OCI-LY7 (cell line): ENCODE results near the gene ARHGEF38. TPM values are rescaled to one million over a fixed set of nuclear protein-coding genes. Genes with fewer than 3 reads are reported as not detected.

Experiments
- BruUV-seq: library from RNA; stranded (reverse); fragments of 400-500 nt; replicated peaks from 2 replicates; lab custom pipeline; 2021; lab: Mats Ljungman, UMichigan
- CTCF ChIA-PET: fragments of 300-600 bp; sonication (Branson Sonifier 250); formaldehyde crosslinking; loops from one replicate; lab custom pipeline; 2022; ENCODE audit warnings: antibody characterized with exemption; ENCODE audit not compliant: unreplicated experiment; lab: Charles Lee
- POLR2A ChIA-PET: fragments of 300-600 bp; sonication (Branson Sonifier 250); formaldehyde crosslinking; loops from one replicate; lab custom pipeline; 2022; ENCODE audit warnings: antibody characterized with exemption; lab: Charles Lee
- DNase-seq: peaks from one replicate; pipeline ENCODE4 v3.0.0-alpha.2; 2015; ENCODE audit warnings: low spot score
- H2AFZ ChIP-seq: fragments of 200-600 bp; sonication (generic), shearing (Covaris generic); 2 replicates; pipeline ENCODE4 v1.6.1; 2014; ENCODE audit warnings: mild to moderate bottlenecking, antibody characterized with exemption, low read length, moderate library complexity
- H3K27ac ChIP-seq: fragments of 200-600 bp; sonication (generic); 2 replicates; pipeline ENCODE4 v1.5.1; 2014; ENCODE audit warnings: mixed run types, low read depth, mild to moderate bottlenecking, moderate library complexity, low read length, inconsistent platforms; ENCODE audit not compliant: poor library complexity, severe bottlenecking
- H3K36me3 ChIP-seq: fragments of 200-600 bp; sonication (generic); 2 replicates; pipeline ENCODE4 v1.6.1; 2014; ENCODE audit warnings: mild to moderate bottlenecking, antibody characterized with exemption, low read length, moderate library complexity, mixed read lengths; ENCODE audit not compliant: insufficient read depth
- H3K4me1 ChIP-seq: fragments of 200-600 bp; sonication (generic); 2 replicates; pipeline ENCODE4 v1.5.1; 2014; ENCODE audit warnings: mild to moderate bottlenecking, low read length; ENCODE audit not compliant: insufficient read depth, poor library complexity, severe bottlenecking
- H3K4me2 ChIP-seq: fragments of 200-600 bp; sonication (generic); 2 replicates; pipeline ENCODE4 v1.6.1; 2014; ENCODE audit warnings: mild to moderate bottlenecking, low read length
- H3K4me3 ChIP-seq: fragments of 200-600 bp; sonication (generic); 2 replicates; pipeline ENCODE4 v1.5.1; 2014; ENCODE audit warnings: mild to moderate bottlenecking, low read depth, low read length; ENCODE audit not compliant: poor library complexity, severe bottlenecking
- H3K79me2 ChIP-seq: fragments of 200-600 bp; sonication (generic); 2 replicates; pipeline ENCODE4 v1.6.1; 2016; ENCODE audit warnings: low read depth, mild to moderate bottlenecking, low read length, moderate library complexity, mixed read lengths; ENCODE audit not compliant: insufficient read depth
- H3K9me2 ChIP-seq: fragments of 200-600 bp; sonication (generic); 2 replicates; pipeline ENCODE4 v1.6.1; 2016; ENCODE audit warnings: mild to moderate bottlenecking, low read length, mixed read lengths; ENCODE audit not compliant: insufficient read depth
- H3K9me3 ChIP-seq: fragments of 200-600 bp; sonication (generic); 2 replicates; pipeline ENCODE4 v1.6.1; 2014; ENCODE audit warnings: mild to moderate bottlenecking, mixed run types, low read length, mixed read lengths
- H4K20me1 ChIP-seq: fragments of 200-600 bp; sonication (generic); 2 replicates; pipeline ENCODE4 v1.6.1; 2014; ENCODE audit warnings: mild to moderate bottlenecking, antibody characterized with exemption, low read length, moderate library complexity, mixed read lengths; ENCODE audit not compliant: insufficient read depth
- EZH2phosphoT487 ChIP-seq: fragments of 200-600 bp; sonication (generic); IDR thresholded peaks from 2 replicates; pipeline ENCODE4 v1.6.1; 2018; ENCODE audit warnings: low read depth, borderline replicate concordance, mild to moderate bottlenecking, mixed run types, antibody characterized with exemption, low read length, moderate library complexity, mixed read lengths
- intact Hi-C: fragments of 100-400 bp; cut with micrococcal nuclease; formaldehyde crosslinking; loops from one replicate; pipeline ENCODE4 v1.10.0; 2022; ENCODE audit not compliant: unreplicated experiment
- total RNA-seq, 2 experiments: library from RNA; depleted of rRNA in 1 of 2; stranded (reverse); fragments of >200 nt in 1 of 2; shearing (Covaris generic) in 1 of 2; gene quantifications; 2 replicates each; pipeline ENCODE4 v1.2.3, GENCODE V29; 2014 to 2022
- TF ChIP-seq, protein P1 (sequence below): fragments of 200-600 bp; sonication (generic); conservative IDR thresholded peaks from 2 replicates; pipeline ENCODE4 v1.5.1; 2014; ENCODE audit warnings: mild to moderate bottlenecking, antibody characterized with exemption, low read length, moderate library complexity, mixed read lengths

Gene ARHGEF38
- total RNA-seq, 2 experiments from 2014 or later = not detected

DNA sequence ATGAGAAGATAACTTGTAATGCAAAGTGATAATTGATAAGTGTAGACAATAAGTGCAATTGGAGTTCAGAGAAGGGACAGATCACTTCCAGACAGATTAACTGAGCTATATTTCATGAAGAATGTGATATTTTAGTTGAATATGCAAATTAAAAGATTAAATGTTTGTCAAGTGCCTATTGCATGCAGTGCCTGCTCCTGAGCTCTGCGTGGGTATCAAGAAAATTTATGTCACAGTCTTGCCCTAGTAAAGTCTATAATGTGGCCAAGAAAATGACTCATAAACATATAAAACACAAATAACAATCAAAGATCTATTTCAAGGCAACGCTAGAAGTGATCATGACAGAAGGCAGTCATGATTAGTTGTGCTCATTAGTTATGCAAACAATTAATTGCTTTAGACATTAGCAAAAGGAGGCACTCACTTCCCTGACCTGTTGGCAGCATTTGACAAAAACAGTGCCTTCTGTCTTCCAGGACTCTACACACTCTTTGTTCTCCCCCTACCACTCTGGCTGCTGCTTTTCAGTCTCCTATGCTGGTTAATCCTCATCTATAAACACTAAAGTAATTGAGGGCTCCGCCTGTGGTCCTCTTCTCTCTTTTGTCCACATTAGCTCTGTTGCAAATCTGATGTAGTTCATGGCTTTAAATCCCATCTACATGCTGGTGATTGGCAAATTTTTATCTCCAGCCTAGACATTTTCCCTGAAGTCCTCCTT lies 47.7 kb downstream of the ARHGEF38 start:
- H4K20me1 ChIP-seq = no peaks in the 10 kb centered on the region
- no TSS peak for BruUV-seq
- H3K36me3 ChIP-seq = no peaks in the 10 kb centered on the region
- TF ChIP-seq EZH2phosphoT487 = no peak
- TF ChIP-seq, protein P1, sequence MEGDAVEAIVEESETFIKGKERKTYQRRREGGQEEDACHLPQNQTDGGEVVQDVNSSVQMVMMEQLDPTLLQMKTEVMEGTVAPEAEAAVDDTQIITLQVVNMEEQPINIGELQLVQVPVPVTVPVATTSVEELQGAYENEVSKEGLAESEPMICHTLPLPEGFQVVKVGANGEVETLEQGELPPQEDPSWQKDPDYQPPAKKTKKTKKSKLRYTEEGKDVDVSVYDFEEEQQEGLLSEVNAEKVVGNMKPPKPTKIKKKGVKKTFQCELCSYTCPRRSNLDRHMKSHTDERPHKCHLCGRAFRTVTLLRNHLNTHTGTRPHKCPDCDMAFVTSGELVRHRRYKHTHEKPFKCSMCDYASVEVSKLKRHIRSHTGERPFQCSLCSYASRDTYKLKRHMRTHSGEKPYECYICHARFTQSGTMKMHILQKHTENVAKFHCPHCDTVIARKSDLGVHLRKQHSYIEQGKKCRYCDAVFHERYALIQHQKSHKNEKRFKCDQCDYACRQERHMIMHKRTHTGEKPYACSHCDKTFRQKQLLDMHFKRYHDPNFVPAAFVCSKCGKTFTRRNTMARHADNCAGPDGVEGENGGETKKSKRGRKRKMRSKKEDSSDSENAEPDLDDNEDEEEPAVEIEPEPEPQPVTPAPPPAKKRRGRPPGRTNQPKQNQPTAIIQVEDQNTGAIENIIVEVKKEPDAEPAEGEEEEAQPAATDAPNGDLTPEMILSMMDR = no peak
- H2AFZ ChIP-seq = no peak overlapping the region
- H3K9me2 ChIP-seq = no peaks in the 10 kb centered on the region
- ChIA-PET POLR2A (interaction anchor here (0.6 kb wide), 2 partner anchors 12 to 1369 kb away, joined by 3 read pairs; no protein-coding TSS in a partner anchor), CTCF (no interaction called here)
- H3K27ac ChIP-seq = no peak overlapping the region
- H3K79me2 ChIP-seq = no peaks in the 10 kb centered on the region
- no peaks in the 10 kb centered on the region for H3K9me3 ChIP-seq
- no peak for DNase-seq
- H3K4me1 ChIP-seq = no peaks in the 10 kb centered on the region
- no peak overlapping the region for H3K4me2 ChIP-seq
- intact Hi-C loops = no loop called here
- no peak overlapping the region for H3K4me3 ChIP-seq

DNA sequence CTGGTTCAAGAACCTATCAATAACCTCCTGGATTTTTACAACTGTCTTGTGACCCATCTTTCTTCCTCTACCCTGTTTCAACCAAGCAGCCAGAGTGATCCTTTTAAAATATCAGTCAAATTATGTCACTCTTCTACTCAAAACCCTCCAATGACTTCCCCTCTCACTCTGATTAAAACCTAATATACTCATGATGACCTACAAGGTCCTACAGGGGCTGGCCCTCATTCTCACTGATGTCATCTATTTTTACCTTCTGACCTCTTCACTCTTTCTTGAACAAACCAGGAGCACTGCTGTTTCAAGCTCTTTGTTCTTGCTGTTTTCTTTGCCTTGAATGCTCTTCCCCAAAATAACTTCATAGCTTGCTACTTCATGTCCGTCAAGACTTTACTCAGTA lies 48.5 kb downstream of the ARHGEF38 start:
- H3K27ac ChIP-seq = no peak overlapping the region
- H3K4me1 ChIP-seq = no peaks in the 10 kb centered on the region
- CTCF ChIA-PET = no interaction called here
- POLR2A ChIA-PET = interaction anchor here (0.6 kb wide), 2 partner anchors 13 to 1368 kb away, joined by 3 read pairs; no protein-coding TSS in a partner anchor
- no peak for DNase-seq
- H3K79me2 ChIP-seq = no peaks in the 10 kb centered on the region
- H3K9me2 ChIP-seq = no peaks in the 10 kb centered on the region
- BruUV-seq = no TSS peak
- TF ChIP-seq EZH2phosphoT487 = no peak
- no peaks in the 10 kb centered on the region for H3K9me3 ChIP-seq
- intact Hi-C loops = no loop called here
- no peak overlapping the region for H3K4me2 ChIP-seq
- H4K20me1 ChIP-seq = no peaks in the 10 kb centered on the region
- H2AFZ ChIP-seq = no peak overlapping the region
- no peaks in the 10 kb centered on the region for H3K36me3 ChIP-seq
- H3K4me3 ChIP-seq = no peak overlapping the region

DNA sequence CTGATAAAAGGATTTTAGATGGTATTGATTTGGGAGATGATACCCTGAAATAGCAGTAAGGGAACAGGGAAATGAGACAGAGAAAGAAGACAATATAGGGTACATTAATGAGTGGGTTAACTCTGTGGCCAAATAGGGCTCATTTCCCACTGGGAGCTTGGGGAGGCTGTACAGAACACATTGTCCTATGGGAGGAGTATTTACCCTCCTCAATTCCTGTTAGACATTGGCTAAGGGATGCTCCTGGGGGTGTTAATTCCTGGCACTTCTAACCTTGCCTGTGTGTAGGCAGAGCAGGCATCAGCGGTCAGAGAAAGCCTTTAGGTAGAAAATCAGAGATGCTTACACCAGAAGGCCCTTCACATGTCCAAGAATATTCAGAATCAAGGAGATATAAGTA lies 49.0 kb downstream of the ARHGEF38 start:
- no peak overlapping the region for H3K4me3 ChIP-seq
- no peaks in the 10 kb centered on the region for H4K20me1 ChIP-seq
- no peaks in the 10 kb centered on the region for H3K79me2 ChIP-seq
- H3K27ac ChIP-seq = no peak overlapping the region
- CTCF ChIA-PET = no interaction called here
- POLR2A ChIA-PET = no interaction called here
- TF ChIP-seq EZH2phosphoT487 = no peak
- TF ChIP-seq, protein P1 = no peak
- DNase-seq = no peak
- no peaks in the 10 kb centered on the region for H3K36me3 ChIP-seq
- no peak overlapping the region for H2AFZ ChIP-seq
- no peaks in the 10 kb centered on the region for H3K9me2 ChIP-seq
- H3K4me2 ChIP-seq = no peak overlapping the region
- H3K9me3 ChIP-seq = no peaks in the 10 kb centered on the region
- intact Hi-C loops = no loop called here
- BruUV-seq = no TSS peak
- no peaks in the 10 kb centered on the region for H3K4me1 ChIP-seq
